Neuron (in vitro differentiated cells): ENCODE measurements around the gene NUP50.

ENCODE experiments used
- H2AFZ ChIP-seq: one replicate; pipeline ENCODE4 v1.6.1; 2013; ENCODE audit warnings: low read depth, mild to moderate bottlenecking, inconsistent platforms, low read length, moderate library complexity
- H3K27me3 ChIP-seq: one replicate; pipeline ENCODE4 v1.6.1; 2013; ENCODE audit warnings: low read length; ENCODE audit not compliant: insufficient read depth
- H3K36me3 ChIP-seq: one replicate; pipeline ENCODE4 v1.6.1; 2013; ENCODE audit warnings: low read length; ENCODE audit not compliant: insufficient read depth
- H3K4me1 ChIP-seq: one replicate; pipeline ENCODE4 v1.6.1; 2013; ENCODE audit warnings: low read length; ENCODE audit not compliant: insufficient read depth
- H3K4me3 ChIP-seq: 2 replicates; pipeline ENCODE4 v1.5.1; 2013; ENCODE audit warnings: mild to moderate bottlenecking, low read length, moderate library complexity
- H3K9me3 ChIP-seq: one replicate; pipeline ENCODE4 v1.6.1; 2013; ENCODE audit warnings: low read length

Gene NUP50

DNA sequence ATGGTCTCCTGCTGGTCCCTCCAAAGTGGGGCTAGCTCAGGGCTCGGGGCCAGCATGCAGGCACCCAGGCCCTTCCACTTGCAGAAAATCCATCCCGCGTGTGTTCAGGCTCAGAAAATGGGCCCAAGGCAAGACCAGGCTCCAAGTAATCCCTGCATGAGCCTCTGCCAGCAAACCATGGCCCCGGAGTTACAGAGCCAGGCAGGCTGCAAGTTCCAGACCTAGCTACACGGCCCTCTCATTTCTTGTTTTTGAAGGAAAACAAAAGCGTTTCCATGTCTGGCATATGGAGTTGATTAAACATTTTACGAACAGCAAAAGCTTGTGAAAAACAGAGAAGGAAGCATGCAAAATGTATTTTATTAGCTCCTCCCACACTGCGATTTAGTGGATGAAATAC, 47.3 kb downstream of the NUP50 start:
- Histone ChIP-seq H3K36me3 (peaks cover 2% of the 10 kb centered on the region), H3K4me1 (peaks cover 11% of the 10 kb centered on the region), H3K27me3 (no peaks in the 10 kb centered on the region), H2AFZ (no peak overlapping the region), H3K9me3 (no peaks in the 10 kb centered on the region), H3K4me3 (no peak overlapping the region)

DNA sequence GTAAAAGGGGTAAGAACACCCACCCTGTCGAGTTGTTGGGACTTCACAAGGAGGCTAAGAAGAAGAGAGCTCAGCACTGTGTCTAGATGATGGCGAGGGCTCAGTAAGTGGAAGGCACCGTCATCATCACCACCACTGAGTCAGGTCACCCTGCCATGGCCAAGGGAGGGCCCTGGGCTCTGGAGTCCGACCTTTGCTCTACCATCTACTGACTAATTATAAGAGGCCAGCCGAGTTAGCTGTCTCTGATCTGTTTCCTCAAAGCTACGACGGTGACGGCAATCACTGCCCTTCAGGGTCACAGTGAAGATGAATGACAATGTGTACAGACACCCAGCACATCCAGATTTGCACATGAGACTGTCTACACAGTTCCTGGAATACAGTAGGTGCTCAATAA, 47.7 kb downstream of the NUP50 start:
- peaks cover 11% of the 10 kb centered on the region for H3K4me1 ChIP-seq
- no peak overlapping the region for H3K4me3 ChIP-seq
- no peaks in the 10 kb centered on the region for H3K27me3 ChIP-seq
- no peaks in the 10 kb centered on the region for H3K9me3 ChIP-seq
- peaks cover 2% of the 10 kb centered on the region for H3K36me3 ChIP-seq
- H2AFZ ChIP-seq: no peak overlapping the region

DNA sequence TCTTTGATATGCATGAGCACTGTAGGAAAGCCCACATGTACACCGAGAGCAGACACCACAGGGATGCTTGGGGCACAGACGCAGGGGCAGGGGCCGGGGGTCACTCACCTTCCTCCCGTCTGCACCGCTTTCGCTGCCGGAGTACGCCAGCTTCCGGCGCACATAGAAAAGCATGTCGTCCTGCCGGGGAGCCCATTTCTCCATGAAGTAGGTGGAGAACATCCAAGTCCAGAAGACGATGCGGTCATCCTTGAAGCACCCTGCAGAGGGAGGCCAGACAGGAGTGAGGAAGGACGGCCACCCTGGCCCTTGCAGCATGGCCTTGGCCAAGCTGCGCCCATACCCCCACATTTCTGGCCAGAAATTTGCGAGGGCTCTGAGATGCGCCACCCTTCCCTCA, 48.1 kb downstream of the NUP50 start:
- no peak overlapping the region for H2AFZ ChIP-seq
- H3K27me3 ChIP-seq: no peaks in the 10 kb centered on the region
- H3K9me3 ChIP-seq: no peaks in the 10 kb centered on the region
- H3K4me1 ChIP-seq: peaks cover 11% of the 10 kb centered on the region
- peaks cover 2% of the 10 kb centered on the region for H3K36me3 ChIP-seq
- no peak overlapping the region for H3K4me3 ChIP-seq

DNA sequence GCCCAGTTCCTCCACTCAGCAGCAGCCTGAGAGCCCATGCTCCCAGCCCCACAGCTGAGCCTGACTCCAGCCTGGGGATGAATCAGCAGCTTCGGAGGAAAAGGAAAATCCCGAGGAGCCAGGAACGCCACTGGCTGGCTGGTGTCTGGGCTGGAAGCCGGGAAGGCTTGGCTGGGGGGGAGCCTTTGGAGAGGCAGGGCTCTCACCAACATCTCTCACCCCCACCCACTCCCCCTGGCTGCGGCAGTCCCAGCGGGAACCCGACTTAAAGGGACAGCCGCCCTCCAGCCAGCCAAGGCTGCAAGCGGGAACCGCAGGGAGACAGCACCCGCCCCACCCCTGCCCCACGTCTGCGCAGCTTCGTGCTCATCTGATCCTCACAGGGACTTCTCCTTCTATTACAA, 48.6 kb downstream of the NUP50 start:
- no peaks in the 10 kb centered on the region for H3K9me3 ChIP-seq
- H3K4me3 ChIP-seq: no peak overlapping the region

GRCh38 chr22:45212992-45213751, 49.4 kb downstream of the NUP50 start:
- Histone ChIP-seq H3K27me3 (no peaks in the 10 kb centered on the region), H3K4me3 (no peak overlapping the region), H3K4me1 (peaks cover 11% of the 10 kb centered on the region), H3K9me3 (no peaks in the 10 kb centered on the region), H3K36me3 (peaks cover 2% of the 10 kb centered on the region), H2AFZ (no peak overlapping the region)

More for the DNA sequence above, 48.6 kb downstream of the NUP50 start:
- Histone ChIP-seq H3K27me3 (no peaks in the 10 kb centered on the region), H2AFZ (no peak overlapping the region), H3K4me1 (peaks cover 11% of the 10 kb centered on the region), H3K36me3 (peaks cover 2% of the 10 kb centered on the region)

DNA sequence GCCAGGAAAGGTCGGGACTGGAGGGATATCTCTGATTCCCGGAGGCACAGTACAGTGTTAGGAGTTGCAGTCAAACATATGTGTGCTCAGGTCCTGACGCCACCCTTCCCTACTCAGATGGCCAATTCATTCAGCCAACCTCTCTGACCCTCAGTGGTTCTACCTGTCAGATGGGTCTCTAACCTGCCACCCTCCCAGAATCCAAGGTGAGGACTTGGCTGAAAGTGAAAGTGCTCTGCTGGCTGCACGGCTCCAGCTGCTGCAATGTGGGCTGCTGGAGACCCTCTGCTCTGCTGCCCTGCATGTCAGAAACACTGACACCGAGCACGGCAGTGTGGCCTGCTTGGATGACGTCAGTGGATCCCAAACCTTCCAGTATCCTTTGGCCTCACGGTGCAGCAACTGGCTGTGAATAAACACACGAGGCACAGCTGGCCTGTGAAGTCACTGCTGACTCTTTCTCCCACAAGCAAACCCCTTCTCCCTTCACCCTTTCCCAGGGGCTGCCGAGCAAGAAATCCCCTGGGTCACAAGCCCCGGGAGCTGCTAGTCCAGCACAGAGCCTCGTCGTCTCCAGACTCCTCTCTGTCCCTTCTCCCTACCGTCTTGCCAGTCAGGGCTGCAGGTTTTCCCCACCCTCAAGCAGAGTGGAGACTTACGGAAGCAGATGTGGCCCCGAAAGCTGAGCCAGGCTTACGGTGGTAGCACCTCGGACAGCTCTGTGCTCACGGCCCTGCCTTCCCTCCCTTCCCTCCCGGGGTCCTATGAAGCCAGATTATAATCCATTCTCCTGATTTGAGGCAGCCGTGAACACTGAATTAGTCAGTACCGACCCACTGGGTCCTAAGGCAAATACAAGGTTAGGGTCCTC, 52.6 kb downstream of the NUP50 start:
- H3K4me1 ChIP-seq: no peaks in the 10 kb centered on the region
- no peak overlapping the region for H2AFZ ChIP-seq
- peaks cover 2% of the 10 kb centered on the region for H3K36me3 ChIP-seq
- H3K4me3 ChIP-seq: no peak overlapping the region
- H3K9me3 ChIP-seq: no peaks in the 10 kb centered on the region
- no peaks in the 10 kb centered on the region for H3K27me3 ChIP-seq

GRCh38 chr22:45217345-45217744, 53.6 kb downstream of the NUP50 start:
- Histone ChIP-seq H3K36me3 (no peaks in the 10 kb centered on the region), H3K4me3 (no peak overlapping the region), H2AFZ (no peak overlapping the region), H3K9me3 (no peaks in the 10 kb centered on the region), H3K27me3 (no peaks in the 10 kb centered on the region), H3K4me1 (no peaks in the 10 kb centered on the region)

DNA sequence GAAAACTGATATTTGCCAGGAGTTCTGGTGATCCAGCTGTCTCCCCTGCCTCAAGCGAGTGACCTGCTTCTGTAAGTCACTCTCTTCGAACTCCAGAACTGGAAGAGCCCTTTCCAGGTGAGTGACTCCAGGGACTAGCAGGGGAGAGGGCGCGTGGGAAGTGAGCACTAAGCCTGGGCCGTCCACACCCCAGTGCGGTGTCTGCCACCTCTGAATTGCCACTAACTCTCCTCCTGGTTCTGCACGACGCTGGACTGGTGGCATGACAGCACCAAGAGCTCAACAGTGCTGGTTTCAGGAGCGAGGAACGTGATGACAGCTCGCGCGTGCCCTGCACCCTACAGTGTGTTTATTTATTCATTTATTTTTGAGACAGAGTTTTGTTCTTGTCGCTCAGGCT, 54.1 kb downstream of the NUP50 start:
- Histone ChIP-seq H3K9me3 (no peaks in the 10 kb centered on the region), H3K27me3 (no peaks in the 10 kb centered on the region), H3K36me3 (no peaks in the 10 kb centered on the region), H3K4me3 (no peak overlapping the region), H2AFZ (no peak overlapping the region), H3K4me1 (no peaks in the 10 kb centered on the region)

GRCh38 chr22:45218976-45219375, 55.3 kb downstream of the NUP50 start:
- no peaks in the 10 kb centered on the region for H3K9me3 ChIP-seq
- H2AFZ ChIP-seq: no peak overlapping the region
- no peaks in the 10 kb centered on the region for H3K27me3 ChIP-seq
- no peak overlapping the region for H3K4me3 ChIP-seq
- no peaks in the 10 kb centered on the region for H3K4me1 ChIP-seq
- no peaks in the 10 kb centered on the region for H3K36me3 ChIP-seq

- Histone ChIP-seq H2AFZ (no peak overlapping the region), H3K36me3 (no peaks in the 10 kb centered on the region), H3K4me1 (peaks cover 13% of the 10 kb centered on the region), H3K9me3 (no peaks in the 10 kb centered on the region), H3K4me3 (no peak overlapping the region), H3K27me3 (no peaks in the 10 kb centered on the region)
Observed at GRCh38 chr22:45221201-45221600, 57.5 kb downstream of the NUP50 start.

DNA sequence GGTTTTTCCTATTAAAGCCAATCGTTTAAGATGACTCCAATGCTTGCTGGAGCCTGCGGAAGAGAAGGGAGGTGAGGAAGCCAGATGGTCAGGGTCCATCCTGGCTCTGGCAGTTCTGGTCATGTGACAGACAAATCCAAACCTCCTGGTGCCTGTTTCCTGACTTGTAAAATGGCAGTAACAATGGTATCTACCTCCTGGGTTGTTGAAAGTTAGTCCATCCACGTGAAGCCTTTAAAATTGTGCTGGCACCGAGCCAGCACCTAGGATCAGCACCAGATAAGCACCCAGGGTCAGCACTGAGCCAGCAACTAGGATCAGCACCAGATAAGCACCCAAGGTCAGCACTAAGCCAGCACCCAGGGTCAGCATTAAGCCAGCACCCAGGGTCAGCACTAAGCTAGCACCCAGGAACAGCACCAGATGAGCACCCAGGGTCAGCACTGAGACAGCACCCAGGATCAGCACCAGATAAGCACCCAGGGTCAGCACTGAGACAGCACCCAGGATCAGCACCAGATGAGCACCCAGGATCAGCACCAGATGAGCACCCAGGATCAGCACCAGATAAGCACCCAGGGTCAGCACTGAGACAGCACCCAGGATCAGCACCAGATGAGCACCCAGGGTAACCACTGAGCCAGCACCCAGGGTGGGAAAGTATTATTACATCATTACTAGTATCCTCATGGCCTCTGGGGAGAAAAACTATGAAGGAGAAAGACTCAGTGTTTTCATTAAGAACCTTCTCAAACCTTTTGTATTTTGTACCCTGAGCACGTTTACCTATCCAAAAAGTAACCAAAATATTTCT, 59.8 kb downstream of the NUP50 start:
- Histone ChIP-seq H3K4me3 (no peak overlapping the region), H3K27me3 (no peaks in the 10 kb centered on the region), H3K9me3 (no peaks in the 10 kb centered on the region), H3K4me1 (peaks cover 13% of the 10 kb centered on the region), H3K36me3 (no peaks in the 10 kb centered on the region), H2AFZ (no peak overlapping the region)

- H3K27me3 ChIP-seq: no peaks in the 10 kb centered on the region
- H3K36me3 ChIP-seq: no peaks in the 10 kb centered on the region
- H3K9me3 ChIP-seq: no peaks in the 10 kb centered on the region
- H3K4me3 ChIP-seq: no peak overlapping the region
- H3K4me1 ChIP-seq: peaks cover 13% of the 10 kb centered on the region
- H2AFZ ChIP-seq: no peak overlapping the region
Observed at GRCh38 chr22:45224331-45224730, 60.6 kb downstream of the NUP50 start.
